RPMI8226 (cell line): ENCODE results near the gene KLK10.
A peak's percentile ranks its signal among the peaks of the same experiment; 100 is the strongest.
"Not testable (repeated sequence)": the region's sequence is repeated elsewhere in the genome, so short reads cannot be mapped to it uniquely, and the experiment has no call there.

Experiments
- DNase-seq: peaks from one replicate; pipeline ENCODE4 v3.0.0-alpha.2; 2015

The KLK10 gene

GRCh38 chr19:51001515-51001914 lies 18.0 kb downstream of the KLK10 start, which contains the start of gene KLK8:
TSS of gene KLK8 (minus strand) at chr19:51001604. CDS start at chr19:51001167, 437 bp downstream.
- DNase-seq, result no peak

GRCh38 chr19:51000981-51001380 lies 18.5 kb downstream of the KLK10 start:
- DNase-seq, result no peak

- DNase-seq, result no peak
Measured at GRCh38 chr19:51000426-51000825, 19.1 kb downstream of the KLK10 start.

- no peak for DNase-seq
Measured at GRCh38 chr19:50998686-50999085, 20.8 kb downstream of the KLK10 start.

GRCh38 chr19:50998061-50998460 lies 21.4 kb downstream of the KLK10 start:
- DNase-seq, result no peak

GRCh38 chr19:50994129-50994528 lies 25.4 kb downstream of the KLK10 start:
- DNase-seq, result no peak

- no peak for DNase-seq
Measured at GRCh38 chr19:50992666-50993035, 26.9 kb downstream of the KLK10 start.

GRCh38 chr19:50984416-50984815 lies 35.1 kb downstream of the KLK10 start:
- not testable (repeated sequence) for DNase-seq

GRCh38 chr19:50983625-50984292 lies 35.8 kb downstream of the KLK10 start, which contains the start of gene KLK7:
TSS of gene KLK7 (minus strand) at chr19:50983917. CDS start at chr19:50982399, 1,518 bp downstream.
- no peak for DNase-seq

GRCh38 chr19:50982186-50982585 lies 37.3 kb downstream of the KLK10 start:
- DNase-seq, result no peak

GRCh38 chr19:50981587-50982146 lies 37.8 kb downstream of the KLK10 start:
- no peak for DNase-seq

GRCh38 chr19:50980208-50980607 lies 39.3 kb downstream of the KLK10 start:
- DNase-seq, result no peak

GRCh38 chr19:50979758-50980157 lies 39.8 kb downstream of the KLK10 start:
- DNase-seq, result no peak

- DNase-seq, result no peak
Measured at GRCh38 chr19:50978772-50979390, 40.6 kb downstream of the KLK10 start.

- DNase-seq, result no peak
Measured at GRCh38 chr19:50977626-50978025, 41.9 kb downstream of the KLK10 start.

- no peak for DNase-seq
Measured at GRCh38 chr19:50975766-50976165, 43.7 kb downstream of the KLK10 start.

GRCh38 chr19:50974702-50975556 lies 44.6 kb downstream of the KLK10 start:
- no peak for DNase-seq

- no peak for DNase-seq
Measured at GRCh38 chr19:50972795-50973376, 46.6 kb downstream of the KLK10 start.

GRCh38 chr19:50969810-50970209 lies 49.7 kb downstream of the KLK10 start:
- not testable (repeated sequence) for DNase-seq

- DNase-seq, result peak; percentile 18
Measured at GRCh38 chr19:50969413-50969760, 50.1 kb downstream of the KLK10 start, which contains the start of gene KLK6. TSS of gene KLK6 (minus strand) at chr19:50969591. CDS start at chr19:50968104, 1,487 bp downstream.

- DNase-seq, result no peak
Measured at GRCh38 chr19:50968716-50969412, 50.6 kb downstream of the KLK10 start.
